ENCODE data around the gene ELMO1. TPM values are rescaled to one million over a fixed set of nuclear protein-coding genes. Genes with fewer than 3 reads are reported as not detected.

Gene ELMO1
- polyA plus RNA-seq, 2 of the 4 experiments (the other 2 are of a cell fraction) = 2.3 to 6.1 TPM

- ATAC-seq (no peak), FAIRE-seq (no peak), DNase-seq (ENCODE audit: low read depth in 1 of 2, low spot score in 1 of 2) (no peak)
- 35% methylated on average over 1 of the region's 1 CpG for WGBS (ENCODE audit: missing lambda C conversion rate)
- CTCF ChIA-PET = no interaction called here
- TF ChIP-seq BCL3 (IDR thresholded peaks at IDR 0.05) (no peak), POLR2AphosphoS2 (conservative IDR thresholded peaks at IDR 0.05; ENCODE audit: low read length) (no peak), NPAS2 (CRISPR knock-in tag; IDR thresholded peaks at IDR 0.05; ENCODE audit: borderline replicate concordance) (no peak), MAFK (IDR thresholded peaks at IDR 0.05; ENCODE audit: partially characterized antibody) (no peak), ELK1 (IDR thresholded peaks at IDR 0.05; ENCODE audit: low read depth, low read length) (no peak), KDM1A (IDR thresholded peaks at IDR 0.05; ENCODE audit: low read depth) (no peak), BHLHE40 (IDR thresholded peaks at IDR 0.05; ENCODE audit: low read depth, low read length) (no peak), ZSCAN20 (CRISPR knock-in tag; IDR thresholded peaks at IDR 0.05) (no peak), HOXB5 (CRISPR knock-in tag; IDR thresholded peaks at IDR 0.05) (no peak), HES2 (IDR thresholded peaks at IDR 0.05) (no peak), NR3C1 (IDR thresholded peaks at IDR 0.05) (no peak), CTCF (IDR thresholded peaks at IDR 0.05) (no peak), CHD2 (IDR thresholded peaks at IDR 0.05; ENCODE audit: low read length, partially characterized antibody) (no peak), RARB (CRISPR knock-in tag; IDR thresholded peaks at IDR 0.05) (no peak), ATOH8 (CRISPR knock-in tag; IDR thresholded peaks at IDR 0.05; ENCODE audit: low read depth) (no peak)
- POLR2A ChIA-PET = no interaction called here
- no peak overlapping the region for H3K27ac ChIP-seq
- H3K4me1 ChIP-seq = no peaks in the 10 kb centered on the region
- H3K4me3 ChIP-seq = no peak overlapping the region
- H3K4me2 ChIP-seq = no peak overlapping the region
- no peaks in the 10 kb centered on the region for H3K9me3 ChIP-seq
Observed at GRCh38 chr7:36920433-36920832, 528.2 kb downstream of the ELMO1 start.

GRCh38 chr7:36919738-36920137 lies 528.9 kb downstream of the ELMO1 start:
- FAIRE-seq = no peak
- ATAC-seq = no peak
- no peak overlapping the region for H3K4me3 ChIP-seq
- WGBS (ENCODE audit: missing lambda C conversion rate) = 19% methylated on average over 4 of the region's 4 CpGs
- H3K27ac ChIP-seq = no peak overlapping the region
- H3K4me1 ChIP-seq = no peaks in the 10 kb centered on the region
- POLR2A ChIA-PET = no interaction called here
- CTCF ChIA-PET = interaction anchor here (1.4 kb wide), 1 partner anchor 10 kb away, joined by 4 read pairs; no protein-coding TSS in a partner anchor
- no peak for DNase-seq (ENCODE audit: low read depth in 1 of 2, low spot score in 1 of 2)
- no peak overlapping the region for H3K4me2 ChIP-seq
- H3K9me3 ChIP-seq = no peaks in the 10 kb centered on the region
- TF ChIP-seq MAZ (IDR thresholded peaks at IDR 0.05; ENCODE audit: borderline replicate concordance, low read depth, low read length) (no peak), POLR2AphosphoS2 (conservative IDR thresholded peaks at IDR 0.05; ENCODE audit: low read length) (no peak), HOXB5 (CRISPR knock-in tag; IDR thresholded peaks at IDR 0.05) (no peak), FOXS1 (CRISPR knock-in tag; IDR thresholded peaks at IDR 0.05) (no peak), MAX (IDR thresholded peaks at IDR 0.05) (no peak), MYC (IDR thresholded peaks at IDR 0.05; ENCODE audit: borderline replicate concordance, low read length) (no peak), MAFK (IDR thresholded peaks at IDR 0.05; ENCODE audit: partially characterized antibody) (no peak), TFCP2L1 (CRISPR knock-in tag; IDR thresholded peaks at IDR 0.05) (no peak), SREBF2 (IDR thresholded peaks at IDR 0.05) (no peak), EHMT2 (IDR thresholded peaks at IDR 0.05; ENCODE audit: low read depth) (no peak), HMGXB4 (CRISPR knock-in tag; IDR thresholded peaks at IDR 0.05; ENCODE audit: borderline replicate concordance) (no peak), FOSB (CRISPR knock-in tag; IDR thresholded peaks at IDR 0.05) (no peak), HOXB13 (CRISPR knock-in tag; IDR thresholded peaks at IDR 0.05; ENCODE audit: low read depth) (no peak), HEYL (CRISPR knock-in tag; IDR thresholded peaks at IDR 0.05) (no peak), FOSL2 (IDR thresholded peaks at IDR 0.05) (no peak), FOSL2 (CRISPR knock-in tag; IDR thresholded peaks at IDR 0.05) (no peak), ZNF302 (CRISPR knock-in tag; IDR thresholded peaks at IDR 0.05) (no peak), BCL3 (IDR thresholded peaks at IDR 0.05) (no peak), SMC3 (IDR thresholded peaks at IDR 0.05) (no peak)

All from A549 (cell line).